Measurements from ENCODE around the gene EXOC4.

DNA sequence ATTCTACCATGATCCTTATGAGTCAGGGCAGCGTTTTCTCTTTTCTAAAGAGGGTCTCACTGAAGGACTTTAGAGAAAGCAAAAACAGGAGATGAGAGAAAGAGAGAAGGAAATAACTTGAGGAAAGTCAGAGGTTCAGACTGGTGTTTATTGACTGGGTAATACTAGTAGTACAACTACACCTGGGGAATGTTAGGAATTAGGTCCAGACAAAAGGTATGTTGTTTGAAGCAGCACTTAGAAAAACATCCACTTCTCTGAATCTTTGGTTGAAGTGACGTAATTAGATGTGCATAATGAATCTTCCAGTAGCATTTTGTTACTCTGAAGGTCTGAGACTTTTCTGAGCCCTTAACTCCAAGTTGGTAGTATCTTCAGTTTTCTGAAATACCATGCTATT, 494.0 kb downstream of the EXOC4 start:
- TF ChIP-seq POLR2A (IDR thresholded peaks at IDR 0.05; ENCODE audit: low read length) (no peak), GATA1 (IDR thresholded peaks at IDR 0.05; ENCODE audit: low read depth, low read length) (no peak)

Measured in erythroblast (primary cell).